ENCODE measurements around the gene SETMAR. TPM values are rescaled to one million over a fixed set of nuclear protein-coding genes. Genes with fewer than 3 reads are reported as not detected.

SETMAR gene
- total and polyA plus RNA-seq, 2 of the 4 experiments (the other 2 are of a cell fraction), result 12.7 to 18.1 TPM

- Histone ChIP-seq H3K4me2 (ENCODE audit: low read depth, low read length) (peak overlapping the region; percentile 47; the same call in 1 of the 2 replicates), H2BK20ac (ENCODE audit: low read depth, low read length) (no peak overlapping the region), H4K5ac (ENCODE audit: low read depth, low read length) (peak overlapping the region; percentile 92), H2BK120ac (ENCODE audit: low read depth, low read length) (no peak overlapping the region), H2AFZ (replicated peaks; ENCODE audit: low read length, poor library complexity) (no peak overlapping the region), H3K4me3 (ENCODE audit: insufficient read depth, low read depth, low read length) (no peak overlapping the region), H3K27ac (ENCODE audit: insufficient read depth, low read length) (peak overlapping the region; percentile 64; the same call in 1 of the 2 replicates), H4K20me1 (ENCODE audit: insufficient read depth, low read length) (no peaks in the 10 kb centered on the region), H4K91ac (ENCODE audit: insufficient read depth, low read depth, low read length) (no peak overlapping the region), H3K79me1 (ENCODE audit: low read depth in 1 of 2, low read length in 2 of 2) (no peaks in the 10 kb centered on the region), H2BK15ac (ENCODE audit: low read depth, low read length) (no peak overlapping the region), H3K23ac (ENCODE audit: low read depth, low read length) (no peak overlapping the region), H4K8ac (ENCODE audit: low read depth in 2 of 2, low read length in 2 of 2) (0 out of 4 replicates have a peak overlapping the region, but pooled peaks of 1 of the 2 experiments have one; percentile 44), H2AK5ac (ENCODE audit: low read depth, low read length) (no peak overlapping the region), H3K4ac (ENCODE audit: low read depth, low read length) (no peak overlapping the region), H2AK9ac (replicated peaks; ENCODE audit: low read depth, low read length, poor library complexity) (no peak overlapping the region), H3K9me3 (ENCODE audit: control insufficient read depth, insufficient read depth, low read length) (no peaks in the 10 kb centered on the region), H3K36me3 (ENCODE audit: control insufficient read depth, insufficient read depth, low read length) (no peaks in the 10 kb centered on the region), H3K27me3 (ENCODE audit: control insufficient read depth, insufficient read depth, low read length) (no peaks in the 10 kb centered on the region), H3K4me1 (ENCODE audit: control insufficient read depth, insufficient read depth, low read length) (peaks cover 8% of the 10 kb centered on the region), H3K14ac (replicated peaks; ENCODE audit: low read depth, low read length) (no peak overlapping the region), H3K9me1 (ENCODE audit: insufficient read depth, low read length) (no peaks in the 10 kb centered on the region), H3K18ac (ENCODE audit: low read depth, low read length) (peak overlapping the region; percentile 98), H3K9ac (ENCODE audit: low read depth, low read length) (no peak overlapping the region), H3K56ac (ENCODE audit: extremely low read depth, insufficient read depth, low read length) (no peak overlapping the region), H2BK5ac (ENCODE audit: low read depth, low read length, poor library complexity, severe bottlenecking) (peak overlapping the region; percentile 72)
- TF ChIP-seq FOS (IDR thresholded peaks at IDR 0.05; ENCODE audit: low read depth, low read length) (no peak), CEBPB (IDR thresholded peaks at IDR 0.05; ENCODE audit: low read depth, low read length) (peak; percentile 45), POLR2A (IDR thresholded peaks at IDR 0.05; ENCODE audit: low read depth, low read length) (no peak)
- intact Hi-C loops (cut with micrococcal nuclease), result no loop called here
- POLR2A ChIA-PET (ENCODE audit: unreplicated experiment), result no interaction called here
- no TSS peak for BruUV-seq (replicated peaks)
- no CpG with 5 or more reads among the region's 3 CpGs for WGBS, 2 experiments (ENCODE audit: extremely low coverage in 2 of 2, insufficient read length in 1 of 2)
- in situ Hi-C loops (cut with MboI; ENCODE audit: low sequenced_read_pairs), result loop anchor here (25.0 kb wide), 1 partner anchor 739 kb away; no protein-coding TSS in a partner anchor
- dilution Hi-C loops (cut with HindIII; ENCODE audit: low sequenced_read_pairs, unreplicated experiment), result no loop called here
- DNase-seq, result no peak
- CTCF ChIA-PET, result no interaction called here
- peak; percentile 38 for ATAC-seq (ENCODE audit: low read depth)
Observed at GRCh38 chr3:4323246-4324027, 20.3 kb downstream of the SETMAR start.

Measured in IMR-90 (cell line).